HepG2 (cell line): ENCODE results near the gene FOXK2. TPM values are rescaled to one million over a fixed set of nuclear protein-coding genes. Genes with fewer than 3 reads are reported as not detected.

Experiments
- DRAP1 ChIP-seq: IDR thresholded peaks from 2 replicates; pipeline ENCODE4 v1.6.1; 2016; ENCODE audit warnings: missing genetic modification reagents, missing compliant biosample characterization
- HDAC6 ChIP-seq: fragments of 200-600 bp; sonication (generic); IDR thresholded peaks from 2 replicates; pipeline ENCODE4 v1.7.0; 2017; ENCODE audit warnings: mild to moderate bottlenecking, antibody characterized with exemption, low read length, low read depth
- MXI1 ChIP-seq: IDR thresholded peaks from 3 replicates; pipeline ENCODE4 v1.6.1; 2012; ENCODE audit warnings: low read depth, low read length, inconsistent platforms, borderline replicate concordance
- MYC ChIP-seq: sonication (generic); formaldehyde crosslinking; IDR thresholded peaks from 2 replicates; pipeline ENCODE4 v1.9.0; 2021; ENCODE audit warnings: missing genetic modification reagents, borderline replicate concordance
- NFIB ChIP-seq: sonication (generic); formaldehyde crosslinking; IDR thresholded peaks from 2 replicates; pipeline ENCODE4 v1.9.0; 2021; ENCODE audit warnings: missing genetic modification reagents, mild to moderate bottlenecking, borderline replicate concordance
- POGZ ChIP-seq: sonication (generic); formaldehyde crosslinking; IDR thresholded peaks from 2 replicates; pipeline ENCODE4 v1.4.0; 2020; ENCODE audit warnings: mild to moderate bottlenecking, missing genetic modification reagents
- POLR2A ChIP-seq, 2 experiments: IDR thresholded peaks; 2 replicates each; pipeline ENCODE4 v1.6.1; 2011; ENCODE audit warnings: low read depth in 2 of 2, low read length in 2 of 2, mild to moderate bottlenecking in 1 of 2, moderate library complexity in 1 of 2; ENCODE audit not compliant: insufficient read depth in 1 of 2
- REST ChIP-seq, 2 experiments: IDR thresholded peaks; 2 replicates each; pipeline ENCODE4 v1.6.1; 2011 to 2012; ENCODE audit warnings: low read length in 2 of 2, borderline replicate concordance in 1 of 2, low read depth in 1 of 2, mild to moderate bottlenecking in 1 of 2, moderate library complexity in 1 of 2
- RFX3 ChIP-seq: IDR thresholded peaks from 2 replicates; pipeline ENCODE4 v1.6.1; 2016; ENCODE audit warnings: missing biosample characterization, missing genetic modification reagents
- SKI ChIP-seq: fragments of 450-650 bp; IDR thresholded peaks from one replicate; pipeline ENCODE4 v1.6.1; 2018; ENCODE audit warnings: mild to moderate bottlenecking; ENCODE audit not compliant: partially characterized antibody
- TEAD3 ChIP-seq: optimal IDR thresholded peaks from 2 replicates; pipeline ENCODE3; 2016; ENCODE audit warnings: borderline replicate concordance
- TGIF2 ChIP-seq: IDR thresholded peaks from 2 replicates; pipeline ENCODE4 v1.6.1; 2016; ENCODE audit warnings: control low read depth, missing compliant biosample characterization
- YEATS4 ChIP-seq: sonication (generic); formaldehyde crosslinking; IDR thresholded peaks from 2 replicates; pipeline ENCODE4 v1.4.0; 2020; ENCODE audit warnings: missing genetic modification reagents, borderline replicate concordance
- ZBTB7B ChIP-seq: sonication (generic); formaldehyde crosslinking; IDR thresholded peaks from 2 replicates; pipeline ENCODE4 v1.4.0; 2020; ENCODE audit warnings: missing genetic modification reagents
- ZFAT ChIP-seq: sonication (generic); formaldehyde crosslinking; conservative IDR thresholded peaks from 2 replicates; pipeline ENCODE4 v1.8.1; 2023; ENCODE audit warnings: missing genetic modification reagents, inconsistent platforms
- ZNF326 ChIP-seq: sonication (generic); formaldehyde crosslinking; IDR thresholded peaks from 2 replicates; pipeline ENCODE4 v1.4.0; 2020; ENCODE audit warnings: missing genetic modification reagents, borderline replicate concordance
- ZNF414 ChIP-seq: sonication (generic); formaldehyde crosslinking; IDR thresholded peaks from 2 replicates; pipeline ENCODE4 v1.5.0; 2020; ENCODE audit warnings: missing genetic modification reagents
- ZNF546 ChIP-seq: sonication (generic); formaldehyde crosslinking; conservative IDR thresholded peaks from 2 replicates; pipeline ENCODE4 v1.8.1; 2023; ENCODE audit warnings: mild to moderate bottlenecking, missing genetic modification reagents
- ZNF563 ChIP-seq: sonication (generic); formaldehyde crosslinking; IDR thresholded peaks from 2 replicates; pipeline ENCODE4 v1.8.0; 2022; ENCODE audit warnings: mild to moderate bottlenecking, moderate library complexity, missing genetic modification reagents
- ZNF572 ChIP-seq: sonication (generic); formaldehyde crosslinking; IDR thresholded peaks from 2 replicates; pipeline ENCODE4 v1.5.1; 2020; ENCODE audit warnings: mild to moderate bottlenecking, missing genetic modification reagents
- ZNF652 ChIP-seq: IDR thresholded peaks from 2 replicates; pipeline ENCODE4 v1.6.1; 2016; ENCODE audit warnings: low read depth, borderline replicate concordance
- ZNF687 ChIP-seq: sonication (generic); formaldehyde crosslinking; IDR thresholded peaks from 2 replicates; pipeline ENCODE4 v1.5.1; 2020; ENCODE audit warnings: mild to moderate bottlenecking, missing genetic modification reagents, moderate library complexity
- ZNF850 ChIP-seq: sonication (generic); formaldehyde crosslinking; conservative IDR thresholded peaks from 2 replicates; pipeline ENCODE4 v1.9.0; 2021; ENCODE audit warnings: mild to moderate bottlenecking, missing genetic modification reagents
- ZNF883 ChIP-seq: sonication (generic); formaldehyde crosslinking; IDR thresholded peaks from 2 replicates; pipeline ENCODE4 v1.5.1; 2020; ENCODE audit warnings: mild to moderate bottlenecking, missing genetic modification reagents; ENCODE audit errors: not compliant biosample characterization
- polyA plus RNA-seq, 8 experiments: library from polyadenylated mRNA; depleted of rRNA in 3 of 8; stranded (reverse) in 7 of 8; unstranded in 1 of 8; fragments of >200 nt; fragmentation: Illumina TruSeq in 4 of 8; extraction: Trizol in 4 of 8; gene quantifications; 2 replicates each; pipeline versions ENCODE4 v1.2.1 to v1.2.3, GENCODE V29; 2011 to 2016; ENCODE audit warnings: low read depth in 4 of 8, missing spikeins in 1 of 8, mixed read lengths in 1 of 8; ENCODE audit not compliant: insufficient read depth in 1 of 8
- total RNA-seq, 5 experiments: library from RNA; depleted of rRNA; stranded (reverse); fragments of >200 nt; fragmentation: Illumina TruSeq; extraction: Trizol; gene quantifications; 2 replicates each; pipeline ENCODE4 v1.2.3, GENCODE V29; 2016; ENCODE audit warnings: low read depth in 1 of 5

The FOXK2 gene
- total and polyA plus RNA-seq, 2 of the 13 experiments (the other 11 are each of a cell fraction or from before 2014, with no cell fraction given): 67.1 to 67.2 TPM

- TF ChIP-seq ZNF687 (CRISPR knock-in tag) (peak; percentile 75), REST (IDR thresholded peaks at IDR 0.05; ENCODE audit: borderline replicate concordance in 1 of 2, low read depth in 1 of 2, low read length in 2 of 2) (no peak), ZNF850 (CRISPR knock-in tag) (no peak), ZNF326 (CRISPR knock-in tag) (no peak), ZNF546 (no peak), ZNF883 (CRISPR knock-in tag) (no peak), SKI (no peak), YEATS4 (CRISPR knock-in tag) (no peak), ZNF572 (no peak), ZNF652 (CRISPR knock-in tag) (no peak), DRAP1 (CRISPR knock-in tag) (no peak), ZFAT (CRISPR knock-in tag) (no peak), MXI1 (peak; percentile 27; the same call in 1 of the 3 replicates), NFIB (CRISPR knock-in tag) (no peak), ZBTB7B (peak; percentile 74), ZNF563 (CRISPR knock-in tag) (no peak), TGIF2 (CRISPR knock-in tag) (peak; percentile 37; the same call in 1 of the 2 replicates), HDAC6 (no peak), MYC (CRISPR knock-in tag) (0 out of 2 replicates have a peak, but pooled peaks have one; percentile 27), ZNF414 (CRISPR knock-in tag) (no peak), TEAD3 (CRISPR knock-in tag) (peak; percentile 21), RFX3 (CRISPR knock-in tag) (no peak), POLR2A (IDR thresholded peaks at IDR 0.05; ENCODE audit: insufficient read depth in 1 of 2, low read depth in 2 of 2, low read length in 2 of 2) (0 out of 4 replicates have a peak, but pooled peaks of 1 of the 2 experiments have one; percentile 10), POGZ (peak; percentile 21; the same call in 1 of the 2 replicates)
Observed at GRCh38 chr17:82524540-82524939, 5.0 kb downstream of the FOXK2 start (continued).
